Measurements from ENCODE around the gene G6PC1. TPM values are rescaled to one million over a fixed set of nuclear protein-coding genes. Genes with fewer than 3 reads are reported as not detected.
"Not testable (repeated sequence)": the region's sequence is repeated elsewhere in the genome, so short reads cannot be mapped to it uniquely, and the experiment has no call there.

Gene G6PC1
- total RNA-seq, 1 donor from 2014 or later, result not detected

DNA sequence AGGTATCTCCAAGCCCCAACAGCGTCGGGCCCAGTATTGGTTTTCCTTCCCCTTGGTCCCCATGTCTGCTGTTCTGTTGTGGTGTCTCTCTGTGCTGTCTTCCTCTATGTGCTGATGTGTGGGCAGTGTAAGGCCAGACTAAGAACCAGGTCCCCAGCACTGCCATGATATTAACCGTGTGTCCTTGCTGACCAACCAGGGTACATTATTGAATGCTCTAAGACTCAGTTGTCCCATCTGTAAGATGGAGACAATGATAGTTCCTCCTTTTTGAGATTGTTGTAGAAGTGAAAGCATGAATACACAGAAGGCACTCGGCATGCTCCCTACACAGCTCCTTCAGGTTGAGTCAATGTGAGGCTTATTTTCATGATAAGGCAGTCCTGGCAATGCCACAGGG lies 29.0 kb upstream of the G6PC1 start:
- no peak for DNase-seq (ENCODE audit: low spot score)
- peaks cover 14% of the 10 kb centered on the region for H3K9me3 Mint-ChIP-seq (ENCODE audit: low read depth)
- H3K36me3 Mint-ChIP-seq (ENCODE audit: low read depth), result peaks cover 6% of the 10 kb centered on the region
- H3K4me1 Mint-ChIP-seq (ENCODE audit: low read depth), result peaks cover 18% of the 10 kb centered on the region
- H3K27me3 Mint-ChIP-seq (ENCODE audit: low read depth), result peaks cover 2% of the 10 kb centered on the region
- TF ChIP-seq, protein P1, sequence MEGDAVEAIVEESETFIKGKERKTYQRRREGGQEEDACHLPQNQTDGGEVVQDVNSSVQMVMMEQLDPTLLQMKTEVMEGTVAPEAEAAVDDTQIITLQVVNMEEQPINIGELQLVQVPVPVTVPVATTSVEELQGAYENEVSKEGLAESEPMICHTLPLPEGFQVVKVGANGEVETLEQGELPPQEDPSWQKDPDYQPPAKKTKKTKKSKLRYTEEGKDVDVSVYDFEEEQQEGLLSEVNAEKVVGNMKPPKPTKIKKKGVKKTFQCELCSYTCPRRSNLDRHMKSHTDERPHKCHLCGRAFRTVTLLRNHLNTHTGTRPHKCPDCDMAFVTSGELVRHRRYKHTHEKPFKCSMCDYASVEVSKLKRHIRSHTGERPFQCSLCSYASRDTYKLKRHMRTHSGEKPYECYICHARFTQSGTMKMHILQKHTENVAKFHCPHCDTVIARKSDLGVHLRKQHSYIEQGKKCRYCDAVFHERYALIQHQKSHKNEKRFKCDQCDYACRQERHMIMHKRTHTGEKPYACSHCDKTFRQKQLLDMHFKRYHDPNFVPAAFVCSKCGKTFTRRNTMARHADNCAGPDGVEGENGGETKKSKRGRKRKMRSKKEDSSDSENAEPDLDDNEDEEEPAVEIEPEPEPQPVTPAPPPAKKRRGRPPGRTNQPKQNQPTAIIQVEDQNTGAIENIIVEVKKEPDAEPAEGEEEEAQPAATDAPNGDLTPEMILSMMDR (IDR thresholded peaks at IDR 0.05), result no peak
- H3K27ac Mint-ChIP-seq (ENCODE audit: unreplicated experiment), result no peak overlapping the region
- no peak overlapping the region for H3K4me3 Mint-ChIP-seq (ENCODE audit: unreplicated experiment)

GRCh38 chr17:42872251-42872965 lies 28.2 kb upstream of the G6PC1 start:
- Mint-ChIP-seq H3K4me1 (ENCODE audit: low read depth) (peaks cover 18% of the 10 kb centered on the region), H3K27me3 (ENCODE audit: low read depth) (peaks cover 8% of the 10 kb centered on the region), H3K36me3 (ENCODE audit: low read depth) (peaks cover 8% of the 10 kb centered on the region), H3K4me3 (ENCODE audit: unreplicated experiment) (no peak overlapping the region), H3K9me3 (ENCODE audit: low read depth) (peaks cover 14% of the 10 kb centered on the region), H3K27ac (ENCODE audit: unreplicated experiment) (no peak overlapping the region)
- TF ChIP-seq, protein P1 (IDR thresholded peaks at IDR 0.05), result no peak
- DNase-seq (ENCODE audit: low spot score), result no peak

DNA sequence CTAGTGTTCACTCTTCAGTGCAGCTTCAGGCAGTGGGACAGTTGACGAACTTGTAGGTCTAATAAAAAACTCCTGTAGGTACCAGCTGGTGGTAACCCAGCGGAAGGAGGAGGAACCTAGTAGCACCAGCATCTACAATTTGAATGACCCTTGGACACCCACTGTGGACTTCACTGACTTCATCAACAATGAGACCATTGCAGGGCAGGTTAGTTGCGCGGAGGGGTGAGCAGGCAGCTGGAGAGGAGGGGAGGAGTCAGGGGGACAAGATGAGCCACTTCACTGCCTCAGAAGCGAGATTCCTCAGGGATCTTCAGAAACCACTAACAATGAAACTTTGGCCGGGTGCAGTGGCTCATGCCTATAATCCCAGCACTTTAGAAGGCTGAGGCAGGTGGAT lies 27.3 kb upstream of the G6PC1 start:
- no peak overlapping the region for H3K4me3 Mint-ChIP-seq (ENCODE audit: unreplicated experiment)
- no peak overlapping the region for H3K27ac Mint-ChIP-seq (ENCODE audit: unreplicated experiment)
- peaks cover 16% of the 10 kb centered on the region for H3K27me3 Mint-ChIP-seq (ENCODE audit: low read depth)
- TF ChIP-seq, protein P1 (IDR thresholded peaks at IDR 0.05), result no peak
- peaks cover 8% of the 10 kb centered on the region for H3K36me3 Mint-ChIP-seq (ENCODE audit: low read depth)
- peaks cover 21% of the 10 kb centered on the region for H3K4me1 Mint-ChIP-seq (ENCODE audit: low read depth)
- no peak for DNase-seq (ENCODE audit: low spot score)
- peaks cover 14% of the 10 kb centered on the region for H3K9me3 Mint-ChIP-seq (ENCODE audit: low read depth)

DNA sequence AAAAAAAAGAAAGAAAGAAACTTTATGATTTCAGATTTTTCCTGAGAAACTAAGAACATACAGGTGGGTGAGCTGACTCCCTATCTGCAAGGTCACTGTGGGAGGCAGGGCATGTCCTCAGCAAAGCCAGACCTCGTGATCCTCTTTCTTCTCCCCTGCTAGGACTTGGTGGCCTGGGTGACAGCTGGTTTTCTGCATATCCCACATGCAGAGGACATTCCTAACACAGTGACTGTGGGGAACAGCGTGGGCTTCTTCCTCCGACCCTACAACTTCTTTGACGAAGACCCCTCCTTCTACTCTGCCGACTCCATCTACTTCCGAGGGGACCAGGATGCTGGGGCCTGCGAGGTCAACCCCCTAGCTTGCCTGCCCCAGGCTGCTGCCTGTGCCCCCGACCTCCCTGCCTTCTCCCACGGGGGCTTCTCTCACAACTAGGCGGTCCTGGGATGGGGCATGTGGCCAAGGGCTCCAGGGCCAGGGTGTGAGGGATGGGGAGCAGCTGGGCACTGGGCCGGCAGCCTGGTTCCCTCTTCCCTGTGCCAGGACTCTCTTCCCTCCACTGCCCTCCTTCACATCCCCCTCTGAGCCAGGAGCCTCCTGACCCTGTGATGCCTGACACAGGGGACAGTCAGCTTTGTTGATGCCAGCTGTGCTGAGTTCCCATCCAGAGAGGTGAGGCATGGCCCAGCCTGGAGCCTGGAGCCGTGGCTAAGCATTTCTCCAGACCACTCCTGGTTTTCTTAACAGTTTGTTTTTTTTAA lies 26.5 kb upstream of the G6PC1 start:
- not testable (repeated sequence) for H3K36me3 Mint-ChIP-seq (ENCODE audit: low read depth); H3K4me3 Mint-ChIP-seq (ENCODE audit: unreplicated experiment); DNase-seq (ENCODE audit: low spot score); H3K27ac Mint-ChIP-seq (ENCODE audit: unreplicated experiment)
- Mint-ChIP-seq H3K27me3 (ENCODE audit: low read depth) (peaks cover 20% of the 10 kb centered on the region), H3K4me1 (ENCODE audit: low read depth) (peaks cover 26% of the 10 kb centered on the region), H3K9me3 (ENCODE audit: low read depth) (peaks cover 14% of the 10 kb centered on the region)

DNA sequence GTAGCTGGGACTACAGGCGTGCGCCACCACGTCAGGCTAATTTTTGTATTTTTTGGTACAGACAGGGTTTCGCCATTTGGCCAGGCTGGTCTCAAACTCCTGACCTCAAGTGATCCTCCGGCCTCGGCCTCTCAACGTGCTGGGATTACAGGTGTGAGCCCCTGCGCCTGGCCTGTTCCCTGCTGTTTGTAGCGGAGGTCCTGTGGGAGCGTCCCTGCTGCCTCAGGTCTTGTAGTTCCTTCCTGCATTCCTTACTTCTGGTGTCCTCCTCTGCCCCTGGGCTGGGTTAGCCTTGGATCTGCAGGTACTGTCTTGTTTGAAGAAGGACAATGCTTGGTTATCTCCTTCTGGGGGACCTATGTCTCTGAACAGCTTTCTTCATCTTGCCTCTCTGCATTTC lies 23.6 kb upstream of the G6PC1 start:
- H3K4me3 Mint-ChIP-seq (ENCODE audit: unreplicated experiment), result no peak overlapping the region
- H3K36me3 Mint-ChIP-seq (ENCODE audit: low read depth), result peaks cover 3% of the 10 kb centered on the region
- TF ChIP-seq, protein P1 (IDR thresholded peaks at IDR 0.05), result no peak
- peaks cover 32% of the 10 kb centered on the region for H3K4me1 Mint-ChIP-seq (ENCODE audit: low read depth)
- no peak overlapping the region for H3K27ac Mint-ChIP-seq (ENCODE audit: unreplicated experiment)
- no peak for DNase-seq (ENCODE audit: low spot score)
- peaks cover 22% of the 10 kb centered on the region for H3K27me3 Mint-ChIP-seq (ENCODE audit: low read depth)
- peaks cover 3% of the 10 kb centered on the region for H3K9me3 Mint-ChIP-seq (ENCODE audit: low read depth)
